WTC11 (cell line): ENCODE data around the gene NRN1L. TPM values are rescaled to one million over a fixed set of nuclear protein-coding genes. Genes with fewer than 3 reads are reported as not detected.
"Not testable (repeated sequence)": the region's sequence is repeated elsewhere in the genome, so short reads cannot be mapped to it uniquely, and the experiment has no call there.

Experiments used
- ATAC-seq: fragments of 200-7000 bp; cut with Tn5 transposase; 2 replicates; pipeline ENCODE4 v1.10.0; 2021; ENCODE audit warnings: mild to moderate bottlenecking, moderate library complexity
- Bru-seq: library from RNA; stranded (reverse); fragments of 400-500 nt; gene quantifications from one replicate; lab custom pipeline; 2021; lab: Mats Ljungman, UMichigan
- CTCF ChIA-PET: fragments of 300-600 bp; sonication (Branson Sonifier 250); formaldehyde crosslinking; loops from one replicate; lab custom pipeline; 2021; ENCODE audit warnings: antibody characterized with exemption; lab: Charles Lee
- POLR2A ChIA-PET: fragments of 350-600 bp; sonication (Branson Sonifier 250); formaldehyde crosslinking; loops from one replicate; lab custom pipeline; 2021; ENCODE audit warnings: antibody characterized with exemption; lab: Charles Lee
- DNase-seq: peaks from one replicate; pipeline ENCODE4 v3.0.0; 2021; ENCODE audit warnings: low spot score
- H3K27ac Mint-ChIP-seq: 2 replicates; pipeline ENCODE4 v1.8.0; 2021; ENCODE audit warnings: mixed read lengths
- H3K27me3 Mint-ChIP-seq: 2 replicates; pipeline ENCODE4 v1.8.0; 2021; ENCODE audit warnings: low read depth, mild to moderate bottlenecking, moderate library complexity, mixed read lengths
- H3K36me3 Mint-ChIP-seq: 2 replicates; pipeline ENCODE4 v1.8.0; 2021; ENCODE audit warnings: mixed read lengths
- H3K4me1 Mint-ChIP-seq: 2 replicates; pipeline ENCODE4 v1.8.0; 2022; ENCODE audit warnings: mixed read lengths
- H3K4me3 Mint-ChIP-seq: 2 replicates; pipeline ENCODE4 v1.8.0; 2021; ENCODE audit warnings: mild to moderate bottlenecking, moderate library complexity, mixed read lengths
- H3K9me3 Mint-ChIP-seq: 2 replicates; pipeline ENCODE4 v1.8.0; 2021; ENCODE audit warnings: mixed read lengths
- ETV6 ChIP-seq: sonication (generic); formaldehyde crosslinking; IDR thresholded peaks from 2 replicates; pipeline ENCODE4 v1.8.1; 2022; ENCODE audit warnings: mild to moderate bottlenecking, missing genetic modification reagents
- FOXP1 ChIP-seq: sonication (generic); formaldehyde crosslinking; IDR thresholded peaks from 2 replicates; pipeline ENCODE4 v1.8.0; 2022; ENCODE audit warnings: missing genetic modification reagents, mild to moderate bottlenecking, moderate library complexity, borderline replicate concordance
- KAT7 ChIP-seq: sonication (generic); formaldehyde crosslinking; IDR thresholded peaks from 2 replicates; pipeline ENCODE4 v1.8.1; 2023; ENCODE audit warnings: missing genetic modification reagents, mild to moderate bottlenecking, borderline replicate concordance
- NFYB ChIP-seq: sonication (generic); formaldehyde crosslinking; conservative IDR thresholded peaks from 2 replicates; pipeline ENCODE4 v1.8.0; 2022; ENCODE audit warnings: low read depth, missing genetic modification reagents
- RELA ChIP-seq: sonication (generic); formaldehyde crosslinking; IDR thresholded peaks from 2 replicates; pipeline ENCODE4 v1.8.1; 2022; ENCODE audit warnings: missing genetic modification reagents, mild to moderate bottlenecking, borderline replicate concordance
- RORB ChIP-seq: fragments of 250-450 bp; sonication (Bioruptor Pico); IDR thresholded peaks from 2 replicates; pipeline ENCODE4 v1.9.0; 2021; ENCODE audit warnings: mild to moderate bottlenecking
- SMAD3 ChIP-seq: sonication (generic); formaldehyde crosslinking; IDR thresholded peaks from 2 replicates; pipeline ENCODE4 v1.8.0; 2022; ENCODE audit warnings: missing genetic modification reagents, mild to moderate bottlenecking, borderline replicate concordance
- SP1 ChIP-seq: sonication (generic); formaldehyde crosslinking; conservative IDR thresholded peaks from 2 replicates; pipeline ENCODE4 v1.8.1; 2022; ENCODE audit warnings: missing genetic modification reagents
- TEAD1 ChIP-seq: sonication (generic); formaldehyde crosslinking; IDR thresholded peaks from 2 replicates; pipeline ENCODE4 v1.8.0; 2022; ENCODE audit warnings: mild to moderate bottlenecking, missing genetic modification reagents
- TP53 ChIP-seq: sonication (generic); formaldehyde crosslinking; IDR thresholded peaks from 2 replicates; pipeline ENCODE4 v1.8.1; 2023; ENCODE audit warnings: mild to moderate bottlenecking, missing genetic modification reagents
- ZNF138 ChIP-seq: sonication (generic); formaldehyde crosslinking; conservative IDR thresholded peaks from 2 replicates; pipeline ENCODE4 v1.8.1; 2022; ENCODE audit warnings: mild to moderate bottlenecking, moderate library complexity, missing genetic modification reagents
- ZNF416 ChIP-seq: fragments of 250-450 bp; sonication (Bioruptor Pico); IDR thresholded peaks from 2 replicates; pipeline ENCODE4 v1.9.0; 2021; ENCODE audit warnings: mild to moderate bottlenecking, inconsistent platforms
- long read RNA-seq, 3 experiments: library from RNA in 1 of 3; library from capped mRNA in 1 of 3; library from polyadenylated mRNA in 1 of 3; unstranded in 2 of 3; stranded (forward) in 1 of 3; transcript quantifications; one replicate each; pipeline ENCODE4 v2.0.0, GENCODE V29; 2021
- total RNA-seq: library from RNA; stranded (reverse); gene quantifications from 3 replicates; pipeline ENCODE4 v1.2.3, GENCODE V29; 2021
- TF ChIP-seq, protein P1 (sequence below): sonication (generic); formaldehyde crosslinking; IDR thresholded peaks from 2 replicates; pipeline ENCODE4 v1.8.1; 2023; ENCODE audit warnings: mild to moderate bottlenecking, missing genetic modification reagents, borderline replicate concordance
- TF ChIP-seq, protein P2 (sequence below): sonication (generic); formaldehyde crosslinking; IDR thresholded peaks from 2 replicates; pipeline ENCODE4 v1.8.0; 2022; ENCODE audit warnings: mild to moderate bottlenecking, missing genetic modification reagents
- TF ChIP-seq, protein P3 (sequence below): fragments of 250-450 bp; sonication (Bioruptor Pico); IDR thresholded peaks from 2 replicates; pipeline ENCODE4 v1.8.0; 2021; ENCODE audit warnings: mild to moderate bottlenecking

The NRN1L gene
- 7.0 to 12.4 TPM (median 7.4 TPM) in 3 replicates for total RNA-seq
- not detected for Bru-seq, nascent RNA
- long read RNA-seq, experiment 1, partial matches to known transcripts, result 0 of 5 reads
- long read RNA-seq, experiment 1, other reads (novel, unspliced or antisense), result 1 of 5 reads
- long read RNA-seq, experiment 2, transcript NRN1L-201 (3 exons, 710 nt), result major isoform, 7 of 9 reads
- long read RNA-seq, experiment 2, partial matches to known transcripts, result 0 of 9 reads
- long read RNA-seq, experiment 2, other reads (novel, unspliced or antisense), result 2 of 9 reads
- long read RNA-seq, experiment 3, result 0 reads

DNA sequence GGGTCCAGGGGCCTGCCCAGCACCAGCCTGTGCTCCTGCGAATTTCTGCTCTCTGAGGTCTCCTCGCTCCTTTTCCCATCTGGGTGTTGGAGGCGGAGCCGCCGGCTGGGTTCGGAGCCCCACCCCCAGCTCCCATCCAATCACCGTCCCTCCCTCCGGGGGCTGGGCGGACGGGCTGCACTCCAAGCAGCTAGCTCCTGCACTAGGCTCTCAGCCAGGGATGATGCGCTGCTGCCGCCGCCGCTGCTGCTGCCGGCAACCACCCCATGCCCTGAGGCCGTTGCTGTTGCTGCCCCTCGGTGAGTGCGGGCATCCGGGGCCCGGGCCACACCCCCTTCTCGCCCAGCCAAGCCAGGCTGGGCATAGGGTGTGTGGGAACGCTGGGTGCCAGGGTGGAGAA is at the start of gene NRN1L:
NRN1L (plus strand) TSS at position 202 of the 400 bp plus-strand sequence; CDS start at position 221, 19 bp downstream.
- peaks cover 26% of the 10 kb centered on the region for H3K36me3 Mint-ChIP-seq
- no peaks in the 10 kb centered on the region for H3K9me3 Mint-ChIP-seq
- H3K4me1 Mint-ChIP-seq, result peaks cover 23% of the 10 kb centered on the region
- H3K27ac Mint-ChIP-seq, result peak within 1 kb of the TSS; percentile 99
- ChIA-PET CTCF (interaction anchor here (0.9 to 5.5 kb wide), 37 partner anchors 9 to 371 kb away, joined by 3 to 144 read pairs (median 10); partner anchors contain the start of genes C16orf86, CTRL, EDC4 and ENKD1), POLR2A (interaction anchor here (0.6 to 3.8 kb wide), 10 partner anchors 9 to 201 kb away, joined by 3 to 30 read pairs (median 4); partner anchors contain the start of genes NFATC3, PSKH1, PSMB10 and SLC12A4)
- DNase-seq, result peak; percentile 96
- H3K27me3 Mint-ChIP-seq, result no peaks in the 10 kb centered on the region
- peak; percentile 91 for ATAC-seq
- TF ChIP-seq ZNF138 (CRISPR knock-in tag) (no peak), SP1 (CRISPR knock-in tag) (peak; percentile 41; the same call in 1 of the 2 replicates), NFYB (CRISPR knock-in tag) (peak; percentile 62)
- peak within 1 kb of the TSS; percentile 53 for H3K4me3 Mint-ChIP-seq

DNA sequence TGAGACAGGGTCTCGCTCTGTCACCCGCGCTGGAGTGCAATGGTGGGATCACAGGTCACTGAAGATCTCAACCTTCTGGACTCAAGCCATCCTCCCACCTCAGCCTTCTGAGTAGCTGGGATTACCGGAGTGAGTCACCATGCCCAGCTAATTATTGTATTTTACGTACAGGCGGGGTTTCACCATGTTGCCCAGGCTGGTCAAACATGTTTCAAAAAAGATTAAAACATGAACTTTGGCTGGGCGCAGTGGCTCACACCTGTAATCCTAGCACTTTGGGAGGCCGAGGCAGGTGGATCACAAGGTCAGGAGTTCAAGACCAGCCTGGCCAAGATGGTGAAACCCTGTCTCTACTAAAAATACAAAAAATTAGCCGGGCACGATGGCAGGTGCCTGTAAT is 47.5 kb upstream of the NRN1L start:
- CTCF ChIA-PET, result interaction anchor here (0.6 to 2.6 kb wide), 4 partner anchors 9 to 528 kb away, joined by 3 to 5 read pairs (median 4); partner anchors contain the start of gene NUTF2
- DNase-seq, POLR2A ChIA-PET, H3K27me3 Mint-ChIP-seq, H3K36me3 Mint-ChIP-seq, H3K4me3 Mint-ChIP-seq, ATAC-seq, H3K27ac Mint-ChIP-seq, H3K9me3 Mint-ChIP-seq: not testable (repeated sequence)
- H3K4me1 Mint-ChIP-seq, result peaks cover 19% of the 10 kb centered on the region

DNA sequence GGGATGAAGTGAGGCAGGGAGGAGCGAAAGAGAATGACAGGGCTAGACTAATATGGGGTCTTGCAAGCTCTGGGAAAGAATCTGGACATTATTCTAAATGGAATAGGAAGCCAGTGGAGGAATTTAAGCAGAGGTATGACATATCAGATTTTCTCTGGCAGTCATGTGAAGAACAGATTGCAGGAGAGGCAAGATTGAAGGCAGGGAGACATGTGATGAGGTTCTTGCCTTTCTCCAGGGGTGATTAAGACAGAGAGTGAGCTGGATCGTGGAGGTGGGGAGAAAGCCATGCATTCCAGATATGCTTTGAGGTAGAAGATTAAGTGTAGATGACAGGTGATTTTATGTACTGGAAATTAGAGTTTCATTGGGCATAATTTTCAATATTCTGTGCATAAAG is 46.9 kb upstream of the NRN1L start:
- ChIA-PET POLR2A (no interaction called here), CTCF (interaction anchor here (0.6 to 2.6 kb wide), 3 partner anchors 8 to 207 kb away, joined by 3 to 5 read pairs (median 4); partner anchors contain the start of gene NUTF2)
- ATAC-seq (no peak), DNase-seq (no peak)
- no peak for TF ChIP-seq TP53 (CRISPR knock-in tag)
- peaks cover 15% of the 10 kb centered on the region for H3K4me1 Mint-ChIP-seq
- H3K9me3 Mint-ChIP-seq, result no peaks in the 10 kb centered on the region
- H3K27ac Mint-ChIP-seq, result no peak overlapping the region
- no peaks in the 10 kb centered on the region for H3K36me3 Mint-ChIP-seq
- H3K4me3 Mint-ChIP-seq, result no peak overlapping the region
- no peaks in the 10 kb centered on the region; the same call in 1 of the 2 replicates for H3K27me3 Mint-ChIP-seq

DNA sequence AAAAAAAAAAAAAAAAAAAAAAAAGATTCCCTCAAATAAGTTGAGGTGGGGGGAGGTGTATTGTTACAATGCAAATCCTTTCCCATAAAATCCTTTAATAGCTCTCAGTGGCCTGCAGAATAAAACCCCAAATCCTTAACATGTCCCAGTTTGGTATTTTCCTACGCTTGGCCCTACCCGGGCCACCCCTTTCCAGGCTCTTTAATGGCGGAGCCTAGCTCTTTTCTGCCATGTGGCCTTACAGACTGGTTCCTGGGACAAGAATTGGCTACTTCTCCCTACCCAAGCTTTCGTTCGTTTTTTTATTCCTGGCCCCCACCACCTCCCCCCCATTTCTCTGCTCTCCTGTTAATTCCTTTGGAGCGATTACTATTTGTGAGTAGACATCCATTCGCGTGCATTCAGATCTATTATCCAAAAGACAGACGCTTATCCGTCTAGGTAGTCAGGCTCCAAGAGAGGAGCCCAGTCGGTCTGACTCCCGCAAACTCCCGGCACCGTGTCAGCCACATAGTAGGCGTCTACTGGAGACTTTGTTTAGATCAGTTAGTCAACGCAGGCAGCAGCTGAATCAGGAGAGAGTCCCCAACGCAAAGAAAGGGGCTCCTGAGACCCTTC is 43.4 kb upstream of the NRN1L start:
- no peaks in the 10 kb centered on the region for H3K27me3 Mint-ChIP-seq
- POLR2A ChIA-PET, result interaction anchor here (0.6 to 1.5 kb wide), 4 partner anchors 9 to 602 kb away, joined by 3 to 5 read pairs (median 3); partner anchors contain the start of gene NRN1L
- no peaks in the 10 kb centered on the region for H3K9me3 Mint-ChIP-seq
- peak overlapping the region; percentile 93 for H3K4me3 Mint-ChIP-seq
- peak overlapping the region; percentile 97 for H3K27ac Mint-ChIP-seq
- CTCF ChIA-PET, result interaction anchor here (0.5 to 3.2 kb wide), 9 partner anchors 12 to 400 kb away, joined by 3 to 49 read pairs (median 4); partner anchors contain the start of genes NRN1L, RANBP10 and TSNAXIP1
- no peaks in the 10 kb centered on the region for H3K36me3 Mint-ChIP-seq
- TF ChIP-seq, protein P1, sequence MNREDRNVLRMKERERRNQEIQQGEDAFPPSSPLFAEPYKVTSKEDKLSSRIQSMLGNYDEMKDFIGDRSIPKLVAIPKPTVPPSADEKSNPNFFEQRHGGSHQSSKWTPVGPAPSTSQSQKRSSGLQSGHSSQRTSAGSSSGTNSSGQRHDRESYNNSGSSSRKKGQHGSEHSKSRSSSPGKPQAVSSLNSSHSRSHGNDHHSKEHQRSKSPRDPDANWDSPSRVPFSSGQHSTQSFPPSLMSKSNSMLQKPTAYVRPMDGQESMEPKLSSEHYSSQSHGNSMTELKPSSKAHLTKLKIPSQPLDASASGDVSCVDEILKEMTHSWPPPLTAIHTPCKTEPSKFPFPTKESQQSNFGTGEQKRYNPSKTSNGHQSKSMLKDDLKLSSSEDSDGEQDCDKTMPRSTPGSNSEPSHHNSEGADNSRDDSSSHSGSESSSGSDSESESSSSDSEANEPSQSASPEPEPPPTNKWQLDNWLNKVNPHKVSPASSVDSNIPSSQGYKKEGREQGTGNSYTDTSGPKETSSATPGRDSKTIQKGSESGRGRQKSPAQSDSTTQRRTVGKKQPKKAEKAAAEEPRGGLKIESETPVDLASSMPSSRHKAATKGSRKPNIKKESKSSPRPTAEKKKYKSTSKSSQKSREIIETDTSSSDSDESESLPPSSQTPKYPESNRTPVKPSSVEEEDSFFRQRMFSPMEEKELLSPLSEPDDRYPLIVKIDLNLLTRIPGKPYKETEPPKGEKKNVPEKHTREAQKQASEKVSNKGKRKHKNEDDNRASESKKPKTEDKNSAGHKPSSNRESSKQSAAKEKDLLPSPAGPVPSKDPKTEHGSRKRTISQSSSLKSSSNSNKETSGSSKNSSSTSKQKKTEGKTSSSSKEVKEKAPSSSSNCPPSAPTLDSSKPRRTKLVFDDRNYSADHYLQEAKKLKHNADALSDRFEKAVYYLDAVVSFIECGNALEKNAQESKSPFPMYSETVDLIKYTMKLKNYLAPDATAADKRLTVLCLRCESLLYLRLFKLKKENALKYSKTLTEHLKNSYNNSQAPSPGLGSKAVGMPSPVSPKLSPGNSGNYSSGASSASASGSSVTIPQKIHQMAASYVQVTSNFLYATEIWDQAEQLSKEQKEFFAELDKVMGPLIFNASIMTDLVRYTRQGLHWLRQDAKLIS (CRISPR knock-in tag), result 0 out of 2 replicates have a peak, but pooled peaks have one; percentile 29
- no peak for TF ChIP-seq ZNF416 (CRISPR knock-in tag)
- DNase-seq (no peak), ATAC-seq (peak; percentile 3)
- peaks cover 40% of the 10 kb centered on the region for H3K4me1 Mint-ChIP-seq

DNA sequence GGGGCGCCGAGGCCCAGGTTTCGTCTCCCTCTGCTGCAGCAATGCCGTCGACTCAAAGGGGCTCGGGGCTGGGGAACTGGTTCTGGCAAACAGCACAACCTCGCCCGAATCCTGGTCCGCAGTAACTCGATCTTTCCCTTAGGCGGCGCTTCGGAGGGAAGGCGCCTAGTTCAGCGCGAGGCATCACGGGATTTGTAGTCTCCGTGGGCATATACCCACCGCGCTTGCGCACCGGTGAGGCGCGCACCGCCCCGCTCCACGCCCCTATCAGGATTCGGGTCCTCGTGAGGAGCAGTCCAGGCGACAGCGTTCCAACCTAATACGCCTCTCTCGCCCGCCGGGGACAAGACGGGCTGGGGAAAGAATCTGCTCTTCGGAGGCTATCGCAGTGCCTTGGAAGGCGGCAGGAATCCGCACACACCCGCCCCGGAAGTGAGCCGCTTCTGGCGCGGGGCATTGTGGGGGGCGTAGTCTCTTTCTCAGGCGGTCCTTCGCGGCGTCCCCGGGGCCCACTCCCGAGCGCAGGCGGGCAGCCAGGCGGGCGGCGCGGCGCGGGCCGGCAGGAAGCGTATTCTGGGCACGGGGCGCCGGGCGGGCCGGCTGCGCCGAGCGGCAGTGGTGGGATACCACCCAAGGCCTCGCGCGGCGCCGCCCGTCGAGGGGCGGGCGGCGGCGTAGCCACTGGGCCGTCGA is 42.7 kb upstream of the NRN1L start, which contains the start of gene THAP11:
THAP11 (plus strand) TSS at position 505 of the 693 bp plus-strand sequence. CDS start 235 bp downstream, outside the sequence.
- H3K4me3 Mint-ChIP-seq, result peak within 1 kb of the TSS; percentile 94
- H3K27ac Mint-ChIP-seq, result peak within 1 kb of the TSS; percentile 97
- H3K27me3 Mint-ChIP-seq, result no peaks in the 10 kb centered on the region
- ChIA-PET CTCF (interaction anchor here (0.5 to 3.2 kb wide), 5 partner anchors 26 to 400 kb away, joined by 3 to 49 read pairs (median 4); no protein-coding TSS in a partner anchor), POLR2A (interaction anchor here (1.5 kb wide), 1 partner anchor 25 kb away, joined by 3 read pairs; no protein-coding TSS in a partner anchor)
- no peaks in the 10 kb centered on the region for H3K9me3 Mint-ChIP-seq
- H3K36me3 Mint-ChIP-seq, result no peaks in the 10 kb centered on the region
- H3K4me1 Mint-ChIP-seq, result peaks cover 40% of the 10 kb centered on the region
- DNase-seq, result peak; percentile 98
- peak; percentile 51 for ATAC-seq
- 0 out of 2 replicates have a peak, but pooled peaks have one; percentile 29 for TF ChIP-seq SMAD3 (CRISPR knock-in tag)
- TF ChIP-seq ETV6, result no peak
- TF ChIP-seq, protein P2, sequence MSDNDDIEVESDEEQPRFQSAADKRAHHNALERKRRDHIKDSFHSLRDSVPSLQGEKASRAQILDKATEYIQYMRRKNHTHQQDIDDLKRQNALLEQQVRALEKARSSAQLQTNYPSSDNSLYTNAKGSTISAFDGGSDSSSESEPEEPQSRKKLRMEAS, result peak; percentile 71
- no peak for TF ChIP-seq RORB (CRISPR knock-in tag)
- no peak for TF ChIP-seq TEAD1 (CRISPR knock-in tag)
- TF ChIP-seq, protein P3, sequence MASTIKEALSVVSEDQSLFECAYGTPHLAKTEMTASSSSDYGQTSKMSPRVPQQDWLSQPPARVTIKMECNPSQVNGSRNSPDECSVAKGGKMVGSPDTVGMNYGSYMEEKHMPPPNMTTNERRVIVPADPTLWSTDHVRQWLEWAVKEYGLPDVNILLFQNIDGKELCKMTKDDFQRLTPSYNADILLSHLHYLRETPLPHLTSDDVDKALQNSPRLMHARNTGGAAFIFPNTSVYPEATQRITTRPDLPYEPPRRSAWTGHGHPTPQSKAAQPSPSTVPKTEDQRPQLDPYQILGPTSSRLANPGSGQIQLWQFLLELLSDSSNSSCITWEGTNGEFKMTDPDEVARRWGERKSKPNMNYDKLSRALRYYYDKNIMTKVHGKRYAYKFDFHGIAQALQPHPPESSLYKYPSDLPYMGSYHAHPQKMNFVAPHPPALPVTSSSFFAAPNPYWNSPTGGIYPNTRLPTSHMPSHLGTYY (CRISPR knock-in tag), result no peak
- TF ChIP-seq FOXP1 (CRISPR knock-in tag), result peak; percentile 10; the same call in 1 of the 2 replicates
- no peak for TF ChIP-seq RELA (CRISPR knock-in tag)
- no peak for TF ChIP-seq KAT7 (CRISPR knock-in tag)
